ENCODE measurements around the gene PBX4.

GRCh38 chr19:19626516-19627472, 8.3 kb upstream of the PBX4 start:
- TF ChIP-seq POLR2A (IDR thresholded peaks at IDR 0.05), result no peak
- TF ChIP-seq, protein P1, sequence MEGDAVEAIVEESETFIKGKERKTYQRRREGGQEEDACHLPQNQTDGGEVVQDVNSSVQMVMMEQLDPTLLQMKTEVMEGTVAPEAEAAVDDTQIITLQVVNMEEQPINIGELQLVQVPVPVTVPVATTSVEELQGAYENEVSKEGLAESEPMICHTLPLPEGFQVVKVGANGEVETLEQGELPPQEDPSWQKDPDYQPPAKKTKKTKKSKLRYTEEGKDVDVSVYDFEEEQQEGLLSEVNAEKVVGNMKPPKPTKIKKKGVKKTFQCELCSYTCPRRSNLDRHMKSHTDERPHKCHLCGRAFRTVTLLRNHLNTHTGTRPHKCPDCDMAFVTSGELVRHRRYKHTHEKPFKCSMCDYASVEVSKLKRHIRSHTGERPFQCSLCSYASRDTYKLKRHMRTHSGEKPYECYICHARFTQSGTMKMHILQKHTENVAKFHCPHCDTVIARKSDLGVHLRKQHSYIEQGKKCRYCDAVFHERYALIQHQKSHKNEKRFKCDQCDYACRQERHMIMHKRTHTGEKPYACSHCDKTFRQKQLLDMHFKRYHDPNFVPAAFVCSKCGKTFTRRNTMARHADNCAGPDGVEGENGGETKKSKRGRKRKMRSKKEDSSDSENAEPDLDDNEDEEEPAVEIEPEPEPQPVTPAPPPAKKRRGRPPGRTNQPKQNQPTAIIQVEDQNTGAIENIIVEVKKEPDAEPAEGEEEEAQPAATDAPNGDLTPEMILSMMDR (IDR thresholded peaks at IDR 0.05), result no peak

All from lower leg skin (tissue), 3 donors.